ENCODE results near the gene CXCR5. TPM values are rescaled to one million over a fixed set of nuclear protein-coding genes. Genes with fewer than 3 reads are reported as not detected.

CXCR5 gene, protein sequence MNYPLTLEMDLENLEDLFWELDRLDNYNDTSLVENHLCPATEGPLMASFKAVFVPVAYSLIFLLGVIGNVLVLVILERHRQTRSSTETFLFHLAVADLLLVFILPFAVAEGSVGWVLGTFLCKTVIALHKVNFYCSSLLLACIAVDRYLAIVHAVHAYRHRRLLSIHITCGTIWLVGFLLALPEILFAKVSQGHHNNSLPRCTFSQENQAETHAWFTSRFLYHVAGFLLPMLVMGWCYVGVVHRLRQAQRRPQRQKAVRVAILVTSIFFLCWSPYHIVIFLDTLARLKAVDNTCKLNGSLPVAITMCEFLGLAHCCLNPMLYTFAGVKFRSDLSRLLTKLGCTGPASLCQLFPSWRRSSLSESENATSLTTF
- total RNA-seq (not detected), polyA plus RNA-seq (10 to 100 TPM in 1 of 3 donors, under 1 TPM in 2; under 0.01 to 11.5 (median 0.23) TPM)

DNA sequence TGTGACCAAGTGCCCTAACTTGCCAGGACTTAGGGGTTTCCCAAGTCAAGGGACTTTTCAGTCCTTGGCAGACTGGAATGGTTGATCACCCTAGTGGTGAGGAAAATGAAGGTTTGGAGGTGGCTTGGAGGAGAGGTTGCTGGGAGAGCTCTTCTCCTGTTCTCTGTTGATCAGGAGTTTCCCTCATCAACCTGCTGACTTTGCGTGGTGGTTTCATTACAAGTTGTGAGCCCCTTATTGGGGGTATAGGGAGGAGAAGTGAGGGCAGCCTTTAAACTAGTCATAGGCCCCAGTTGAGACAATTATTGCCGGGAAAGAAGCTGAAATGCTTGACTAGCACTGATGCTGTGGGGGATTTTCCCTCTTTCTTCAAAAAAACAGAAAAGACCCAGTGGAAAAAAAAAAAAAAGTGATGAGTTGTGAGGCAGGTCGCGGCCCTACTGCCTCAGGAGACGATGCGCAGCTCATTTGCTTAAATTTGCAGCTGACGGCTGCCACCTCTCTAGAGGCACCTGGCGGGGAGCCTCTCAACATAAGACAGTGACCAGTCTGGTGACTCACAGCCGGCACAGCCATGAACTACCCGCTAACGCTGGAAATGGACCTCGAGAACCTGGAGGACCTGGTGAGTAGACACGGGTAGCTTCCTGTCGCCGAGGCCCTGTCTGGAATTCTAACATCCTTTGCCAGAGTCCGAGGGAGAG, at the start of gene CXCR5:
CXCR5 (plus strand) TSS at position 525 of the 704 bp plus-strand sequence; CDS start at position 575, 50 bp downstream.
- intact Hi-C loops (cut with DNase I): no loop called here
- Histone ChIP-seq H3K36me3 (no peaks in the 10 kb centered on the region), H3K27ac (peak within 1 kb of the TSS in 3 of 4 donors; percentile 84 to 95 (median 84)), H3K27me3 (no peaks in the 10 kb centered on the region), H3K9me3 (no peaks in the 10 kb centered on the region), H3K4me3 (no peak within 1 kb of the TSS), H3K4me1 (peaks cover 0 to 37% (median 28%) of the 10 kb centered on the region in 4 donors)
- TF ChIP-seq, protein P1, sequence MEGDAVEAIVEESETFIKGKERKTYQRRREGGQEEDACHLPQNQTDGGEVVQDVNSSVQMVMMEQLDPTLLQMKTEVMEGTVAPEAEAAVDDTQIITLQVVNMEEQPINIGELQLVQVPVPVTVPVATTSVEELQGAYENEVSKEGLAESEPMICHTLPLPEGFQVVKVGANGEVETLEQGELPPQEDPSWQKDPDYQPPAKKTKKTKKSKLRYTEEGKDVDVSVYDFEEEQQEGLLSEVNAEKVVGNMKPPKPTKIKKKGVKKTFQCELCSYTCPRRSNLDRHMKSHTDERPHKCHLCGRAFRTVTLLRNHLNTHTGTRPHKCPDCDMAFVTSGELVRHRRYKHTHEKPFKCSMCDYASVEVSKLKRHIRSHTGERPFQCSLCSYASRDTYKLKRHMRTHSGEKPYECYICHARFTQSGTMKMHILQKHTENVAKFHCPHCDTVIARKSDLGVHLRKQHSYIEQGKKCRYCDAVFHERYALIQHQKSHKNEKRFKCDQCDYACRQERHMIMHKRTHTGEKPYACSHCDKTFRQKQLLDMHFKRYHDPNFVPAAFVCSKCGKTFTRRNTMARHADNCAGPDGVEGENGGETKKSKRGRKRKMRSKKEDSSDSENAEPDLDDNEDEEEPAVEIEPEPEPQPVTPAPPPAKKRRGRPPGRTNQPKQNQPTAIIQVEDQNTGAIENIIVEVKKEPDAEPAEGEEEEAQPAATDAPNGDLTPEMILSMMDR (IDR thresholded peaks at IDR 0.05): no peak
- TF ChIP-seq POLR2AphosphoS5 (IDR thresholded peaks at IDR 0.05): peak in 1 of 4 donors; percentile 35
- no peak for DNase-seq
- 63 to 85% methylated on average over 16 of the region's 16 CpGs for WGBS, 2 donors

DNA sequence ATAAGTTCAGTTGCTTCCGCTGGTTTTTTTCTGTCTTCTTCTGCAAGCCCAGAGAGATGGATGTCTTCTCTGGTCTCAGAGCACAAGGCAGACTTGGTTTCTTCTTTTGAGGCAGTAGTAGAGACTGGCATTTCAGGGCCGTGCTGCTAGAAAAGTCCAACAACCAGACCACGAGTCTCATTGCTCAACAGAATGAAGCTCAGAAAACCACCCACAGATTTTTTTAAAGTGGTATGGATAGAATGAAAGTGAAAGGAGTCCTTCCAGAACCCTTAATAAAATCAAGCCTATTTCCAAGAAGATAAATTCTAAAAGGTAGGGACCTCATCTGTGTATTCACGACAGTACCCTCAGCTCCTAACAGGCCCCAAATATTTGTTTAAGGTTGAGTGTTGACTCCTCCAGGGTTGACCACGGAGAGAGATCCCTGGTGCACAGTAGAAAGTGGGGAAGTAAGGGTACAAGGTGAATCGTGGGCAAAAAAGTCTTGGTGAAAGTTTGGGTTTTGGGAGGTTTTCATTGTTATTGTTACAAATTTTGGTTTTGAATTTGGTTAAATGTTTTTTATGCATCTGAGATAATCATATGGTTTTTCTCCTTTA, 49.2 kb upstream of the CXCR5 start:
- Histone ChIP-seq H3K27ac (no peak overlapping the region), H3K36me3 (no peaks in the 10 kb centered on the region), H3K4me3 (no peak overlapping the region), H3K4me1 (no peaks in the 10 kb centered on the region), H3K9me3 (no peaks in the 10 kb centered on the region), H3K27me3 (no peaks in the 10 kb centered on the region)
- intact Hi-C loops (cut with DNase I): no loop called here
- no peak for DNase-seq
- TF ChIP-seq, protein P1 (IDR thresholded peaks at IDR 0.05): no peak
- WGBS, 2 donors: 48 to 66% methylated on average over 6 of the region's 6 CpGs

DNA sequence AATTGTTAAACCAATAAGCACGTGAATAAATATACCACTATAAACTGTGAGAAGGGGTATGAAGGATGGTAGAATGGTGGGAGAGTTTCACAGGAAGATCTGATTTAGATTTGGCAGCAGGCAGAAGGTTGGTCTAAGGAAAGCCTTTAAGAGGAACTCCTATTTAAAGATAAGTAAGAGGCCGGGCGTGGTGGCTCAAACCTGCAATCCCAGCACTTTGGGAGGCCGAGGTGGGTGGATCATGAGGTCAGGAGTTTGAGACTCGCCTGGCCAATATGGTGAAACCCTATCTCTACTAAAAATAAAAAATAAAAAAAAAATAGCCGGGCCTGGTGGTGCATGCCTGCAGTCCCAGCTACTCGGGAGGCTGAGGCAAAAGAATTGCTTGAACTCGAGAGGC, 45.8 kb upstream of the CXCR5 start:
- Histone ChIP-seq H3K27me3 (no peaks in the 10 kb centered on the region), H3K9me3 (no peaks in the 10 kb centered on the region), H3K27ac (no peak overlapping the region), H3K4me1 (peaks cover 0 to 15% (median 11%) of the 10 kb centered on the region in 4 donors), H3K36me3 (no peaks in the 10 kb centered on the region), H3K4me3 (no peak overlapping the region)
- TF ChIP-seq EP300 (IDR thresholded peaks at IDR 0.05) (no peak), POLR2AphosphoS5 (IDR thresholded peaks at IDR 0.05) (no peak), POLR2A (IDR thresholded peaks at IDR 0.05) (no peak)
- TF ChIP-seq, protein P1 (IDR thresholded peaks at IDR 0.05): no peak
- intact Hi-C loops (cut with DNase I): no loop called here
- DNase-seq: no peak
- WGBS, 2 donors: 82 to 86% methylated on average over 8 of the region's 8 CpGs

DNA sequence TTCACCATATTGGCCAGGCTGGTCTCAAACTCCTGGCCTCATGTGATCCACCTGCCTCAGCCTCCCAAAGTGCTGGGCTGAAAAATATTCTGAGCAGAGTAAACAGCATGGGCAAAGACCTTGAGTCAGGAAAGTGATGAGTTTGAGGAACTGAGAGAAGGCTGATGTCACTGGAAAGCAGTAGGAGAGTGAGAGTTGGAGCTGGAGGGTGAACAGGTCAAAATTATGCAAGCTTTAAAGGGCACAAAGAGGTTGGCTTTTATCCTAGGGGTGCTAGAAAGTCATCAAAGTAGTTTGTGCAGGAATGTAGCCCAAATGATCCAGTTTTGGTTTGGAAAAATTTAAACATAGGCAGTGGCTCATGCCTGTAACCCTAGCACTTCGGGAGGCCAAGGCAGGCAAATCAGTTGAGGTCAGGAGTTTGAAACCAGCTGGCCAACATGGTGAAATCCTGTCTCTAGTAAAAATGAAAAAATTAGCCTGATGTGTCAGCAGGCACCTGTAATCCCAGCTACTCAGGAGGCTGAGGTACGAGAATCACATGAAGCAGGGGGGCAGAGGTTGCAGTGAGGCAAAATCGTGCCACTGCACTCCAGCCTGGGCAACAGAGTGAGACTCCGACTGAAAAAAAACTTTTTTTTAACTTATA, 44.7 kb upstream of the CXCR5 start:
- TF ChIP-seq EP300 (IDR thresholded peaks at IDR 0.05) (no peak), POLR2A (IDR thresholded peaks at IDR 0.05) (no peak), POLR2AphosphoS5 (IDR thresholded peaks at IDR 0.05) (no peak)
- TF ChIP-seq, protein P1 (IDR thresholded peaks at IDR 0.05): no peak
- Histone ChIP-seq H3K4me3 (no peak overlapping the region), H3K9me3 (no peaks in the 10 kb centered on the region), H3K27ac (no peak overlapping the region), H3K4me1 (peaks cover 0 to 17% (median 13%) of the 10 kb centered on the region in 4 donors), H3K36me3 (no peaks in the 10 kb centered on the region), H3K27me3 (no peaks in the 10 kb centered on the region)
- WGBS, 2 donors: 76 to 88% methylated on average over 4 of the region's 4 CpGs
- DNase-seq: no peak
- intact Hi-C loops (cut with DNase I): no loop called here

All from sigmoid colon (tissue), 7 donors.